ENCODE results near the gene COL25A1.
A peak's percentile ranks its signal among the peaks of the same experiment; 100 is the strongest.

The COL25A1 gene

GRCh38 chr4:108777388-108777787, 525.1 kb downstream of the COL25A1 start:
- H3K27me3 Mint-ChIP-seq: peaks cover 8% of the 10 kb centered on the region
- H3K4me3 Mint-ChIP-seq: no peak overlapping the region
- H3K36me3 Mint-ChIP-seq: peaks cover 1% of the 10 kb centered on the region
- H3K9me3 Mint-ChIP-seq: no peaks in the 10 kb centered on the region
- H3K4me1 Mint-ChIP-seq: no peaks in the 10 kb centered on the region
- no peak overlapping the region for H3K27ac Mint-ChIP-seq

GRCh38 chr4:108775921-108776320, 526.5 kb downstream of the COL25A1 start:
- H3K9me3 Mint-ChIP-seq: no peaks in the 10 kb centered on the region
- peaks cover 7% of the 10 kb centered on the region for H3K27me3 Mint-ChIP-seq

GRCh38 chr4:108774809-108775530, 527.5 kb downstream of the COL25A1 start:
- no peaks in the 10 kb centered on the region for H3K36me3 Mint-ChIP-seq
- H3K4me3 Mint-ChIP-seq: no peak overlapping the region
- H3K4me1 Mint-ChIP-seq: no peaks in the 10 kb centered on the region
- H3K9me3 Mint-ChIP-seq: no peaks in the 10 kb centered on the region
- peaks cover 5% of the 10 kb centered on the region for H3K27me3 Mint-ChIP-seq
- H3K27ac Mint-ChIP-seq: no peak overlapping the region

More at GRCh38 chr4:108775921-108776320, 526.5 kb downstream of the COL25A1 start:
- Mint-ChIP-seq H3K4me3 (no peak overlapping the region), H3K4me1 (no peaks in the 10 kb centered on the region), H3K27ac (no peak overlapping the region), H3K36me3 (no peaks in the 10 kb centered on the region)

GRCh38 chr4:108772402-108772801, 530.1 kb downstream of the COL25A1 start:
- Mint-ChIP-seq H3K4me1 (no peaks in the 10 kb centered on the region), H3K27ac (no peak overlapping the region), H3K36me3 (no peaks in the 10 kb centered on the region), H3K4me3 (no peak overlapping the region), H3K9me3 (no peaks in the 10 kb centered on the region), H3K27me3 (peaks cover 6% of the 10 kb centered on the region)

- peaks cover 2% of the 10 kb centered on the region for H3K36me3 Mint-ChIP-seq
- H3K27me3 Mint-ChIP-seq: peaks cover 26% of the 10 kb centered on the region
- H3K9me3 Mint-ChIP-seq: no peaks in the 10 kb centered on the region
Observed at GRCh38 chr4:108766058-108766457, 536.4 kb downstream of the COL25A1 start.

GRCh38 chr4:108763986-108764385, 538.5 kb downstream of the COL25A1 start:
- Mint-ChIP-seq H3K9me3 (no peaks in the 10 kb centered on the region), H3K27ac (no peak overlapping the region), H3K36me3 (peaks cover 2% of the 10 kb centered on the region), H3K4me1 (peaks cover 15% of the 10 kb centered on the region), H3K4me3 (no peak overlapping the region), H3K27me3 (peaks cover 36% of the 10 kb centered on the region)

More at GRCh38 chr4:108766058-108766457, 536.4 kb downstream of the COL25A1 start:
- H3K4me3 Mint-ChIP-seq: no peak overlapping the region
- peaks cover 15% of the 10 kb centered on the region for H3K4me1 Mint-ChIP-seq
- no peak overlapping the region for H3K27ac Mint-ChIP-seq

GRCh38 chr4:108763226-108763593, 539.2 kb downstream of the COL25A1 start:
- Mint-ChIP-seq H3K4me3 (peak overlapping the region; percentile 90), H3K9me3 (no peaks in the 10 kb centered on the region), H3K27ac (no peak overlapping the region), H3K4me1 (peaks cover 15% of the 10 kb centered on the region), H3K36me3 (peaks cover 2% of the 10 kb centered on the region), H3K27me3 (peaks cover 35% of the 10 kb centered on the region)

- Mint-ChIP-seq H3K27ac (no peak within 1 kb of the TSS), H3K4me1 (peaks cover 15% of the 10 kb centered on the region), H3K36me3 (peaks cover 2% of the 10 kb centered on the region), H3K4me3 (peak within 1 kb of the TSS; percentile 90), H3K27me3 (peaks cover 35% of the 10 kb centered on the region), H3K9me3 (no peaks in the 10 kb centered on the region)
Observed at GRCh38 chr4:108762559-108763225, 539.8 kb downstream of the COL25A1 start, which contains the start of gene ETNPPL. ETNPPL (minus strand) TSS chr4:108763053; CDS start chr4:108762898, 155 bp downstream.

Measured in activated naive CD4-positive, alpha-beta T cell treated with anti-CD3 and anti-CD28 coated beads, Interleukin-2, amount 50 U/mL, for 24 hours (primary cell).